ENCODE data around the gene CIZ1. TPM values are rescaled to one million over a fixed set of nuclear protein-coding genes. Genes with fewer than 3 reads are reported as not detected.

The CIZ1 gene
- total and polyA plus RNA-seq, 10 of the 15 experiments (the other 5 are each of a cell fraction or from before 2014, with no cell fraction given), result 1.8 to 91.6 (median 35.4) TPM

DNA sequence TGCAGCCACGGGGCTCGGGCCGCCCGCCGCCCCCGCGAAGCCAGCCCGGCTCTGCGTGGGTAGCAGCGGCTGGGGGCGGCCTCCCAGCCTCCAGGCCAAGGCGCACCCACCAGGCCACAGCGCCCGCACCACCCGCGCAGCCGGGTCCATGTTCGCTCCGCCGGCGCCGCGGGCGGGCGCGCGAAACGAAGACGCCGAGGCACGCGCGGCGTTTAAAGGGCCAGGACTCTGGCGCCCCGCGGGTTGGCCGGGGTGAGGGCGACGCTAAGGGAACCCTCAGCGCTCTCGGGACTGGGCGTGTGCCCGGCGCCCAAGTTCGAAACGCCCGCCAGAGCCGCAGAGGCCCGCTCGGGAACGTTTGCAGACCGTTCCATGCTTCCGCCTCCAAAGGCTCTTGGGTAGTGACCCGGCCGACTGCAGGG lies 63.8 kb downstream of the CIZ1 start, which contains the start of gene PTGES2 (continued):
- TF ChIP-seq, protein P1, sequence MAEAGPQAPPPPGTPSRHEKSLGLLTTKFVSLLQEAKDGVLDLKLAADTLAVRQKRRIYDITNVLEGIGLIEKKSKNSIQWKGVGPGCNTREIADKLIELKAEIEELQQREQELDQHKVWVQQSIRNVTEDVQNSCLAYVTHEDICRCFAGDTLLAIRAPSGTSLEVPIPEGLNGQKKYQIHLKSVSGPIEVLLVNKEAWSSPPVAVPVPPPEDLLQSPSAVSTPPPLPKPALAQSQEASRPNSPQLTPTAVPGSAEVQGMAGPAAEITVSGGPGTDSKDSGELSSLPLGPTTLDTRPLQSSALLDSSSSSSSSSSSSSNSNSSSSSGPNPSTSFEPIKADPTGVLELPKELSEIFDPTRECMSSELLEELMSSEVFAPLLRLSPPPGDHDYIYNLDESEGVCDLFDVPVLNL (IDR thresholded peaks at IDR 0.05; ENCODE audit: low read depth, low read length), result 0 out of 2 replicates have a peak, but pooled peaks have one; percentile 51
- TF ChIP-seq SRF (IDR thresholded peaks at IDR 0.05; ENCODE audit: low read depth in 2 of 2, low read length in 2 of 2) (0 out of 4 replicates have a peak, but pooled peaks of 1 of the 2 experiments have one; percentile 30), NRF1 (conservative IDR thresholded peaks at IDR 0.05; ENCODE audit: low read depth, low read length) (no peak), YY1 (IDR thresholded peaks at IDR 0.05; ENCODE audit: low read depth, low read length) (peak; percentile 83), ZNF384 (IDR thresholded peaks at IDR 0.05; ENCODE audit: borderline replicate concordance, low read depth, low read length) (no peak)
- TF ChIP-seq, protein P2, sequence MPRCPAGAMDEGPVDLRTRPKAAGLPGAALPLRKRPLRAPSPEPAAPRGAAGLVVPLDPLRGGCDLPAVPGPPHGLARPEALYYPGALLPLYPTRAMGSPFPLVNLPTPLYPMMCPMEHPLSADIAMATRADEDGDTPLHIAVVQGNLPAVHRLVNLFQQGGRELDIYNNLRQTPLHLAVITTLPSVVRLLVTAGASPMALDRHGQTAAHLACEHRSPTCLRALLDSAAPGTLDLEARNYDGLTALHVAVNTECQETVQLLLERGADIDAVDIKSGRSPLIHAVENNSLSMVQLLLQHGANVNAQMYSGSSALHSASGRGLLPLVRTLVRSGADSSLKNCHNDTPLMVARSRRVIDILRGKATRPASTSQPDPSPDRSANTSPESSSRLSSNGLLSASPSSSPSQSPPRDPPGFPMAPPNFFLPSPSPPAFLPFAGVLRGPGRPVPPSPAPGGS (IDR thresholded peaks at IDR 0.05; ENCODE audit: borderline replicate concordance, insufficient read depth, low read depth, low read length, poor library complexity, severe bottlenecking), result no peak

DNA sequence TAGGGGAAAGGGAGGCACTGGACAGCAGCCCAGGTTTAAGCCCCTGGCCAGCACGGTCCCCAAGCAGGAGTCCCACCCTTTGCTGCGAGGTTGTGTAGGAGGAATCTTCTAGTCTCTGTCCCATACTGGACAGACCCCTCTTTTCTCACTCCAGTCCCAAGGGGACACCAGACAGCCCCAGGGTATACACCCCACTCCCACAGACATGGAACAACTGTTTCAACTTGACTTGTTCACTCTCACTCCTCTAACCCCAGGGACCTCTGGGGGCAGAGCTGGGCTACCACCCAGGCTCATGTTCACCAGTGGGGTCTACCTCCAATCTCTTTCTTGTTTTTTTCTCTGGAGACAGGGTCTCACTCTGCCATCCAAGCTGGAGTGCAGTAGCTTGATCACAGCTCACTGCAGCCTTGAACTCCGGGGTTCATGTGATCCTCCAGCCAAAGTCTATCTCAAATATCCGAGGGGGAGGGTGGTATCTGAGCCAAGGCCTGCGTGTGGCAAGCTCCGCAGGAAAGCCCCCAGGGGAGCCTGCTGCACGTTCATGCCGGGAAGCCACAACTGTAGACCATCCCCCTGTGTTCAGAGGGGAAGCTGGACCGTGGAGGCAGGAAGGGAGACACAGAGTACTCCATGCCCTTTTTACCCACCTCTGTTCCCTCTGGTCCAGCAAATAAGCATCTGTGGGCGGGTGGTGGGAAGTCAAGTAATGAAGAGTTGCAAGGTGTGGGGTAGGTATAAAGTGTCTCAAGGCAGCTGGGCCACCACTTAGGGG lies 65.6 kb downstream of the CIZ1 start:
- SMC1A ChIA-PET (ENCODE audit: uncharacterized antibody, unreplicated experiment), result interaction anchor here (0.5 to 2.6 kb wide), 10 partner anchors 10 to 215 kb away, joined by 3 to 9 read pairs (median 4); no protein-coding TSS in a partner anchor
- H3K36me3 ChIP-seq (ENCODE audit: control insufficient read depth in 2 of 2, insufficient read depth in 2 of 2, low read length in 1 of 2), result peaks cover 8 to 20% of the 10 kb centered on the region in 2 experiments; a peak in 3 of 4 replicates
- TF ChIP-seq NR2F1 (conservative IDR thresholded peaks at IDR 0.05) (peak; percentile 6; the same call in 1 of the 2 replicates), EP300 (IDR thresholded peaks at IDR 0.05; ENCODE audit: borderline replicate concordance in 1 of 2, control insufficient read depth in 1 of 2, low read depth in 2 of 2, low read length in 2 of 2) (0 out of 4 replicates have a peak, but pooled peaks of 1 of the 2 experiments have one; percentile 12), MEF2B (IDR thresholded peaks at IDR 0.05; ENCODE audit: partially characterized antibody, poor library complexity, severe bottlenecking) (peak; percentile 79), MTA3 (IDR thresholded peaks at IDR 0.05; ENCODE audit: borderline replicate concordance, low read length) (peak; percentile 49; the same call in 1 of the 2 replicates), YY1 (IDR thresholded peaks at IDR 0.05; ENCODE audit: low read depth, low read length) (0 out of 2 replicates have a peak, but pooled peaks have one; percentile 8)
- TF ChIP-seq, protein P3, sequence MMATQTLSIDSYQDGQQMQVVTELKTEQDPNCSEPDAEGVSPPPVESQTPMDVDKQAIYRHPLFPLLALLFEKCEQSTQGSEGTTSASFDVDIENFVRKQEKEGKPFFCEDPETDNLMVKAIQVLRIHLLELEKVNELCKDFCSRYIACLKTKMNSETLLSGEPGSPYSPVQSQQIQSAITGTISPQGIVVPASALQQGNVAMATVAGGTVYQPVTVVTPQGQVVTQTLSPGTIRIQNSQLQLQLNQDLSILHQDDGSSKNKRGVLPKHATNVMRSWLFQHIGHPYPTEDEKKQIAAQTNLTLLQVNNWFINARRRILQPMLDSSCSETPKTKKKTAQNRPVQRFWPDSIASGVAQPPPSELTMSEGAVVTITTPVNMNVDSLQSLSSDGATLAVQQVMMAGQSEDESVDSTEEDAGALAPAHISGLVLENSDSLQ (IDR thresholded peaks at IDR 0.05), result no peak

More for the DNA sequence above, 65.6 kb downstream of the CIZ1 start:
- POLR2A ChIA-PET, result interaction anchor here (0.8 to 1.7 kb wide), 3 partner anchors 53 to 245 kb away, joined by 3 to 9 read pairs (median 3); partner anchors contain the start of gene URM1
- CTCF ChIA-PET, result interaction anchor here (0.6 to 7.4 kb wide), 28 partner anchors 10 to 340 kb away, joined by 3 to 84 read pairs (median 4); partner anchors contain the start of genes CDK9, NAIF1 and SLC25A25
- peak overlapping the region; percentile 99 for H3K27ac ChIP-seq (ENCODE audit: control insufficient read depth, insufficient read depth)
- H3K4me1 ChIP-seq (ENCODE audit: control insufficient read depth, insufficient read depth, low read length), result peaks cover 14% of the 10 kb centered on the region; the same call in 1 of the 2 replicates
- 0 out of 2 replicates have a peak overlapping the region, but pooled peaks have one; percentile 8 for H2AFZ ChIP-seq (ENCODE audit: control insufficient read depth, low read depth, low read length)
- peak overlapping the region; percentile 88 for H3K4me3 ChIP-seq
- 0% methylated on average over 10 of the region's 10 CpGs for WGBS (ENCODE audit: insufficient coverage, insufficient replicate concordance, low lambda C conversion rate, missing lambda C conversion rate)
- no peaks in the 10 kb centered on the region for H3K9me3 ChIP-seq (replicated peaks; ENCODE audit: control insufficient read depth, insufficient read depth, low read length)
- TSS peak; percentile 68 for BruUV-seq (replicated peaks)
- in situ Hi-C loops (cut with MboI) (no loop called here), intact Hi-C loops (cut with micrococcal nuclease; ENCODE audit: unreplicated experiment) (loop anchor here (5.0 kb wide), 2 partner anchors 217 to 338 kb away; partner anchors contain the start of genes CDK9 and SLC27A4)
- RAD21 ChIA-PET (ENCODE audit: unreplicated experiment), result interaction anchor here (1.0 to 2.7 kb wide), 5 partner anchors 10 to 170 kb away, joined by 3 to 11 read pairs (median 7); no protein-coding TSS in a partner anchor
- H3K79me2 ChIP-seq (ENCODE audit: control insufficient read depth, insufficient read depth, low read length), result peaks cover 32% of the 10 kb centered on the region
- DNase-seq (ENCODE audit: low read depth, low spot score) (no peak), ATAC-seq (peak; percentile 15), FAIRE-seq (peak; percentile 35)
- H3K27me3 ChIP-seq (replicated peaks in 1 of 2; ENCODE audit: control insufficient read depth in 2 of 2, insufficient read depth in 2 of 2, low read length in 1 of 2), result no peaks in the 10 kb centered on the region
- H3K9ac ChIP-seq (ENCODE audit: control insufficient read depth, insufficient read depth, low read length), result peak overlapping the region; percentile 98
- no peaks in the 10 kb centered on the region for H4K20me1 ChIP-seq (ENCODE audit: control insufficient read depth, insufficient read depth)
- peak overlapping the region; percentile 97 for H3K4me2 ChIP-seq (ENCODE audit: control insufficient read depth, insufficient read depth)
